ENCODE measurements around the gene SHE.

DNA sequence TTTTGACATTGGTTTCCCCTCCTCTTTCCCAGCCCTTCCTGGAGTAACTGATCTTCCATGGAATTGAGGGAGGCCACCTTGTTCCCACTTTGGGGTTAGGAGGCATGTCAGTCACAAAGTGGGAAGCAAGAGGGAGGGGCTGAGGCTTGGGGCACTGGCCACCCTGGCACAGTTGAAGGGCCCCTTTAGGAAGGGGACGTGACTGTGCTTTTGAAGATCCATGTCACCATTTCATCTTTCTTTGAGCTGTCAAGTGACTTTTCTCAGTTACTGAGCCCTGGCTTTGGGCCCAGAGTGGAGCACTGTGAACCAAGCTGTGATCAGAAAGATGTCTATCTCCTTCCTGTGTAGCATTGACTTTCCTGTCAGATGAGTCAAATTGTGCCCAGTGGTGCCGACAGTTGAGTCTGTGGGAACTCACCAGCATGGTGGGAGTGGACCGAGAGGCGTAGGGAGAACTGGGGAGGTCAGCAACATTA is 38.7 kb downstream of the SHE start:
- TF ChIP-seq, protein P1, sequence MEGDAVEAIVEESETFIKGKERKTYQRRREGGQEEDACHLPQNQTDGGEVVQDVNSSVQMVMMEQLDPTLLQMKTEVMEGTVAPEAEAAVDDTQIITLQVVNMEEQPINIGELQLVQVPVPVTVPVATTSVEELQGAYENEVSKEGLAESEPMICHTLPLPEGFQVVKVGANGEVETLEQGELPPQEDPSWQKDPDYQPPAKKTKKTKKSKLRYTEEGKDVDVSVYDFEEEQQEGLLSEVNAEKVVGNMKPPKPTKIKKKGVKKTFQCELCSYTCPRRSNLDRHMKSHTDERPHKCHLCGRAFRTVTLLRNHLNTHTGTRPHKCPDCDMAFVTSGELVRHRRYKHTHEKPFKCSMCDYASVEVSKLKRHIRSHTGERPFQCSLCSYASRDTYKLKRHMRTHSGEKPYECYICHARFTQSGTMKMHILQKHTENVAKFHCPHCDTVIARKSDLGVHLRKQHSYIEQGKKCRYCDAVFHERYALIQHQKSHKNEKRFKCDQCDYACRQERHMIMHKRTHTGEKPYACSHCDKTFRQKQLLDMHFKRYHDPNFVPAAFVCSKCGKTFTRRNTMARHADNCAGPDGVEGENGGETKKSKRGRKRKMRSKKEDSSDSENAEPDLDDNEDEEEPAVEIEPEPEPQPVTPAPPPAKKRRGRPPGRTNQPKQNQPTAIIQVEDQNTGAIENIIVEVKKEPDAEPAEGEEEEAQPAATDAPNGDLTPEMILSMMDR (IDR thresholded peaks at IDR 0.05) = no peak
- no peak for TF ChIP-seq POLR2A (IDR thresholded peaks at IDR 0.05)
